ENCODE measurements around the gene POLE.

POLE gene

DNA sequence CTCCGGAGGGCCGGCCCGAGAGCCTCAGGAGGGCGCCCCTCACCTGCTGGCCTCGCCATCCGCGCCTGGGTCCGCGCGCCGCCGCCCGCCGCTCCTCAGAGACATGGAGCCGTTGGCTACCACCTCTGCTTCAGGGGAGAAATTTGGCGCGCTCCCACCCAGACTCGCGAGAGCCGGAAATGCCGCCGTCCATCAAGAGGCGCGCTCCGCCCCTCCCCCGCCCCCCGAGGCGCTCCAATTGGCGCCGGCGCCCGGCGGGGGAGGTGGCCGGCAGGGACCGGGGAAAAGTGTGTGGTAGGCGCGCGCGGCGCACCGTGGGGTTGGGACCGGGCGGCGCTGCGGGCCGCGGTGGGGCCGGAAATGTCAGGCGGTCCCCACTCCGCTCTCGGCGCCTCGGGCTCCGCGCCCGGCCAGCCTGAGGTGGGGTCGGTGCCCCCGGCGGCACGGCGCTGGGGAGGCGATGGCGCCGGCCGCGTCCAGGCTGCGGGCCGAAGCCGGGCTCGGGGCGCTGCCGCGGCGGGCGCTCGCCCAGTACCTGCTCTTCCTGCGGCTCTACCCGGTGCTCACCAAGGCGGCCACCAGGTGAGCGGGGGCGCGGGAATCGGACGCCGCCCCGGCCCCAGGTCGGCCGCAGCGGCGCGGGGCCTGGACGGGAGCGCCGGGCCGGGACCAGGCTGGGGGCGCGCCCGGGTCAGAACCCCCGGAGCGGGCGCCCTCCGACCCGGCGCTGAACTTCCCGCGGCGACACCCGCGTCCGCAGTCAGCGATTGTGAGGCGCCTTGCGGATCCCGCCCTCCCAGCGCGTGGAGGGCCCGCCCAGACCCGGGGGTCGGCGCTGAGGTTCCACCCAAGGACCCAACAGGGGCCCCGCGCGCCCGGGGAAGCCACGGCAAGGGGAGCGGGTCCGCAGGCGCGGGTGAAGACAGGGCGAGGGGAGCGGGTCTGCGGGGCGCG lies at the start of gene POLE, which contains the start of gene PXMP2 (continued):
- TF ChIP-seq, protein P1, sequence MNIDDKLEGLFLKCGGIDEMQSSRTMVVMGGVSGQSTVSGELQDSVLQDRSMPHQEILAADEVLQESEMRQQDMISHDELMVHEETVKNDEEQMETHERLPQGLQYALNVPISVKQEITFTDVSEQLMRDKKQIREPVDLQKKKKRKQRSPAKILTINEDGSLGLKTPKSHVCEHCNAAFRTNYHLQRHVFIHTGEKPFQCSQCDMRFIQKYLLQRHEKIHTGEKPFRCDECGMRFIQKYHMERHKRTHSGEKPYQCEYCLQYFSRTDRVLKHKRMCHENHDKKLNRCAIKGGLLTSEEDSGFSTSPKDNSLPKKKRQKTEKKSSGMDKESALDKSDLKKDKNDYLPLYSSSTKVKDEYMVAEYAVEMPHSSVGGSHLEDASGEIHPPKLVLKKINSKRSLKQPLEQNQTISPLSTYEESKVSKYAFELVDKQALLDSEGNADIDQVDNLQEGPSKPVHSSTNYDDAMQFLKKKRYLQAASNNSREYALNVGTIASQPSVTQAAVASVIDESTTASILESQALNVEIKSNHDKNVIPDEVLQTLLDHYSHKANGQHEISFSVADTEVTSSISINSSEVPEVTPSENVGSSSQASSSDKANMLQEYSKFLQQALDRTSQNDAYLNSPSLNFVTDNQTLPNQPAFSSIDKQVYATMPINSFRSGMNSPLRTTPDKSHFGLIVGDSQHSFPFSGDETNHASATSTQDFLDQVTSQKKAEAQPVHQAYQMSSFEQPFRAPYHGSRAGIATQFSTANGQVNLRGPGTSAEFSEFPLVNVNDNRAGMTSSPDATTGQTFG (tag by site-specific recombination; IDR thresholded peaks at IDR 0.05; ENCODE audit: borderline replicate concordance) = no peak
- TF ChIP-seq RBAK (tag by site-specific recombination; IDR thresholded peaks at IDR 0.05) = no peak

DNA sequence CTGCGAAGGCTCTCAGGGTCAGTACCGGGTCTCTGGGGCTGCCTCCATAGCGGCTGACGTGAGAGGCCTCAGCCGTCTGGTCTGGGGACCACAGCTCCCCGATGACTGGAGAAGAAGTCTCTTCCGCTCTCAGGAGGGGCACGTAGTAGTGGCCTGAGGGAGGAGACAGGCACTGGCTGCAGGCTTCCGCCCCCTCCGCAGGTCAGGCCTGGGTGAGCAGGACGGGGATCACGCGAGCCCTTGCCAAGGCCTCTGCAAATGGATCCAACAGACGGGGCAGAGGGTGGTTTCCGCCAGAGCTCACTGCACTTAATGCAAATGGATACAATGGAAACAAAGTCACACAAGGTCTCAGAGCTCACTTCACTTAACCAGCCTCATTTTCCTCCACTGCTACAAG lies 49.8 kb upstream of the POLE start:
- no peaks in the 10 kb centered on the region for H3K9me3 ChIP-seq (ENCODE audit: control insufficient read depth, insufficient read depth, low read depth, low read length)
- peaks cover 51 to 99% of the 10 kb centered on the region in 2 experiments for H3K36me3 ChIP-seq (ENCODE audit: control insufficient read depth in 2 of 2, insufficient read depth in 1 of 2, low read length in 2 of 2)
- no peak overlapping the region for H3K27ac ChIP-seq (ENCODE audit: extremely low read depth, low read depth, low read length)
- no peak overlapping the region for H3K4me3 ChIP-seq (ENCODE audit: low read depth, low read length)
- no peaks in the 10 kb centered on the region for H3K4me1 ChIP-seq (ENCODE audit: control insufficient read depth, insufficient read depth, low read length)
- ChIA-PET POLR2A (no interaction called here), CTCF (no interaction called here)
- TF ChIP-seq, protein P2, sequence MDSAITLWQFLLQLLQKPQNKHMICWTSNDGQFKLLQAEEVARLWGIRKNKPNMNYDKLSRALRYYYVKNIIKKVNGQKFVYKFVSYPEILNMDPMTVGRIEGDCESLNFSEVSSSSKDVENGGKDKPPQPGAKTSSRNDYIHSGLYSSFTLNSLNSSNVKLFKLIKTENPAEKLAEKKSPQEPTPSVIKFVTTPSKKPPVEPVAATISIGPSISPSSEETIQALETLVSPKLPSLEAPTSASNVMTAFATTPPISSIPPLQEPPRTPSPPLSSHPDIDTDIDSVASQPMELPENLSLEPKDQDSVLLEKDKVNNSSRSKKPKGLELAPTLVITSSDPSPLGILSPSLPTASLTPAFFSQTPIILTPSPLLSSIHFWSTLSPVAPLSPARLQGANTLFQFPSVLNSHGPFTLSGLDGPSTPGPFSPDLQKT (IDR thresholded peaks at IDR 0.05; ENCODE audit: borderline replicate concordance, low read depth, low read length) = no peak
- no peak for TF ChIP-seq SP2 (tag by site-specific recombination; IDR thresholded peaks at IDR 0.05)

DNA sequence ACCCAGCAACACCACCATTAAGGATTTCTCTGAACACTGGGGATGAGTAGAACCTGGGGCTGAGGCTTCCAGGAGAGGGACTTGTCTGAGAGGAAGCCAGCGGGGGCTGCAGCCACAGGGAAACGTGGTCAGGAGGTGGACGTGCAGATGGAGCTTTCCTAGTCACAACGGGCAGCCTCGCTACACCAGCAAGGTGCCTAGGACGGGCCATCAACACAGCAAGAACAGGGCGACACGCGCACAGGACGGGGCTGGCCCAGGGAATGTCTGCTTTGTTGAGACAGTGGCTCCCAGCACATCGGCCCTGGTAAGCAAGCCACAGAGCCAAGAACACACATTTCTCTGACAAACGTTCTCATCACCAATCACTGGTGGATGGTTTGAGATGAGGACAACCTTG lies 49.2 kb upstream of the POLE start:
- H3K27ac ChIP-seq (ENCODE audit: extremely low read depth, low read depth, low read length) = no peak overlapping the region
- H3K9me3 ChIP-seq (ENCODE audit: control insufficient read depth, insufficient read depth, low read depth, low read length) = no peaks in the 10 kb centered on the region
- TF ChIP-seq GLIS2 (tag by site-specific recombination; IDR thresholded peaks at IDR 0.05) (no peak), ZNF354C (tag by site-specific recombination; IDR thresholded peaks at IDR 0.05; ENCODE audit: borderline replicate concordance, low read depth) (no peak), ZNF19 (tag by site-specific recombination; IDR thresholded peaks at IDR 0.05; ENCODE audit: low read depth) (no peak), ZNF416 (tag by site-specific recombination; IDR thresholded peaks at IDR 0.05) (no peak), ZBTB17 (tag by site-specific recombination; IDR thresholded peaks at IDR 0.05) (no peak), ZNF175 (tag by site-specific recombination; IDR thresholded peaks at IDR 0.05) (no peak), ZNF776 (tag by site-specific recombination; IDR thresholded peaks at IDR 0.05; ENCODE audit: borderline replicate concordance) (no peak)
- TF ChIP-seq, protein P3, sequence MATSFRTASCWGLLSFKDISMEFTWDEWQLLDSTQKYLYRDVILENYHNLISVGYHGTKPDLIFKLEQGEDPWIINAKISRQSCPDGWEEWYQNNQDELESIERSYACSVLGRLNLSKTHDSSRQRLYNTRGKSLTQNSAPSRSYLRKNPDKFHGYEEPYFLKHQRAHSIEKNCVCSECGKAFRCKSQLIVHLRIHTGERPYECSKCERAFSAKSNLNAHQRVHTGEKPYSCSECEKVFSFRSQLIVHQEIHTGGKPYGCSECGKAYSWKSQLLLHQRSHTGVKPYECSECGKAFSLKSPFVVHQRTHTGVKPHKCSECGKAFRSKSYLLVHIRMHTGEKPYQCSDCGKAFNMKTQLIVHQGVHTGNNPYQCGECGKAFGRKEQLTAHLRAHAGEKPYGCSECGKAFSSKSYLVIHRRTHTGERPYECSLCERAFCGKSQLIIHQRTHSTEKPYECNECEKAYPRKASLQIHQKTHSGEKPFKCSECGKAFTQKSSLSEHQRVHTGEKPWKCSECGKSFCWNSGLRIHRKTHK (tag by site-specific recombination; IDR thresholded peaks at IDR 0.05) = no peak
- TF ChIP-seq, protein P4, sequence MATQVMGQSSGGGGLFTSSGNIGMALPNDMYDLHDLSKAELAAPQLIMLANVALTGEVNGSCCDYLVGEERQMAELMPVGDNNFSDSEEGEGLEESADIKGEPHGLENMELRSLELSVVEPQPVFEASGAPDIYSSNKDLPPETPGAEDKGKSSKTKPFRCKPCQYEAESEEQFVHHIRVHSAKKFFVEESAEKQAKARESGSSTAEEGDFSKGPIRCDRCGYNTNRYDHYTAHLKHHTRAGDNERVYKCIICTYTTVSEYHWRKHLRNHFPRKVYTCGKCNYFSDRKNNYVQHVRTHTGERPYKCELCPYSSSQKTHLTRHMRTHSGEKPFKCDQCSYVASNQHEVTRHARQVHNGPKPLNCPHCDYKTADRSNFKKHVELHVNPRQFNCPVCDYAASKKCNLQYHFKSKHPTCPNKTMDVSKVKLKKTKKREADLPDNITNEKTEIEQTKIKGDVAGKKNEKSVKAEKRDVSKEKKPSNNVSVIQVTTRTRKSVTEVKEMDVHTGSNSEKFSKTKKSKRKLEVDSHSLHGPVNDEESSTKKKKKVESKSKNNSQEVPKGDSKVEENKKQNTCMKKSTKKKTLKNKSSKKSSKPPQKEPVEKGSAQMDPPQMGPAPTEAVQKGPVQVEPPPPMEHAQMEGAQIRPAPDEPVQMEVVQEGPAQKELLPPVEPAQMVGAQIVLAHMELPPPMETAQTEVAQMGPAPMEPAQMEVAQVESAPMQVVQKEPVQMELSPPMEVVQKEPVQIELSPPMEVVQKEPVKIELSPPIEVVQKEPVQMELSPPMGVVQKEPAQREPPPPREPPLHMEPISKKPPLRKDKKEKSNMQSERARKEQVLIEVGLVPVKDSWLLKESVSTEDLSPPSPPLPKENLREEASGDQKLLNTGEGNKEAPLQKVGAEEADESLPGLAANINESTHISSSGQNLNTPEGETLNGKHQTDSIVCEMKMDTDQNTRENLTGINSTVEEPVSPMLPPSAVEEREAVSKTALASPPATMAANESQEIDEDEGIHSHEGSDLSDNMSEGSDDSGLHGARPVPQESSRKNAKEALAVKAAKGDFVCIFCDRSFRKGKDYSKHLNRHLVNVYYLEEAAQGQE (tag by site-specific recombination; IDR thresholded peaks at IDR 0.05) = no peak
- TF ChIP-seq, protein P5, sequence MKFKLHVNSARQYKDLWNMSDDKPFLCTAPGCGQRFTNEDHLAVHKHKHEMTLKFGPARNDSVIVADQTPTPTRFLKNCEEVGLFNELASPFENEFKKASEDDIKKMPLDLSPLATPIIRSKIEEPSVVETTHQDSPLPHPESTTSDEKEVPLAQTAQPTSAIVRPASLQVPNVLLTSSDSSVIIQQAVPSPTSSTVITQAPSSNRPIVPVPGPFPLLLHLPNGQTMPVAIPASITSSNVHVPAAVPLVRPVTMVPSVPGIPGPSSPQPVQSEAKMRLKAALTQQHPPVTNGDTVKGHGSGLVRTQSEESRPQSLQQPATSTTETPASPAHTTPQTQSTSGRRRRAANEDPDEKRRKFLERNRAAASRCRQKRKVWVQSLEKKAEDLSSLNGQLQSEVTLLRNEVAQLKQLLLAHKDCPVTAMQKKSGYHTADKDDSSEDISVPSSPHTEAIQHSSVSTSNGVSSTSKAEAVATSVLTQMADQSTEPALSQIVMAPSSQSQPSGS (tag by site-specific recombination; IDR thresholded peaks at IDR 0.05; ENCODE audit: low read depth) = no peak
- no peaks in the 10 kb centered on the region for H3K4me1 ChIP-seq (ENCODE audit: control insufficient read depth, insufficient read depth, low read length)
- CTCF ChIA-PET = no interaction called here
- no peak overlapping the region for H3K4me3 ChIP-seq (ENCODE audit: low read depth, low read length)
- POLR2A ChIA-PET = no interaction called here
- H3K36me3 ChIP-seq (ENCODE audit: control insufficient read depth in 2 of 2, insufficient read depth in 1 of 2, low read length in 2 of 2) = peaks cover 52 to 99% of the 10 kb centered on the region in 2 experiments

Data from HEK293 (cell line).